GM19240 (cell line): ENCODE measurements around the gene PEMT.
"Not testable (repeated sequence)": the region's sequence is repeated elsewhere in the genome, so short reads cannot be mapped to it uniquely, and the experiment has no call there.

ENCODE experiments used
- DNase-seq: peaks from one replicate; pipeline ENCODE4 v3.0.0; 2011; ENCODE audit warnings: low spot score; ENCODE audit not compliant: insufficient read length

PEMT gene

DNA sequence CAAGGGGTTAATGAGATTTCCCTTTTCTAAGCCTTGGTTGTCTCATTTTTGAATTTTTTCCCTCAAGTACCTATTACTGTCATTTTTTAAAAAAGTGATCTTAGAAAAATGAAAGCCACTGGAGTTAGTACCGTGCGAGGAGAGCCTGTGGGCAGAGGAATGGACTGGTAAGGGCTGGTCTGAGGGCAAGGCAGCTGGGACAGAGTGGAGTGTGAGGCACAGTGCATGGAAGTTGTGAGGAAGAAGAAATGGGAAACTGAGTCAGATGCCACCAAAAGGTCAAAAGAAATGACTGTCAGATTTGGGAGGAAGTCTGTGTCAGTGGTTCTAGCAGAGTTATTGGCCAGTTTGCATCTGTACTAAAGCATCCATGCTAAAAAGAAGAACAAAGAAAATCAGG is 103.5 kb downstream of the PEMT start:
- DNase-seq: no peak

DNA sequence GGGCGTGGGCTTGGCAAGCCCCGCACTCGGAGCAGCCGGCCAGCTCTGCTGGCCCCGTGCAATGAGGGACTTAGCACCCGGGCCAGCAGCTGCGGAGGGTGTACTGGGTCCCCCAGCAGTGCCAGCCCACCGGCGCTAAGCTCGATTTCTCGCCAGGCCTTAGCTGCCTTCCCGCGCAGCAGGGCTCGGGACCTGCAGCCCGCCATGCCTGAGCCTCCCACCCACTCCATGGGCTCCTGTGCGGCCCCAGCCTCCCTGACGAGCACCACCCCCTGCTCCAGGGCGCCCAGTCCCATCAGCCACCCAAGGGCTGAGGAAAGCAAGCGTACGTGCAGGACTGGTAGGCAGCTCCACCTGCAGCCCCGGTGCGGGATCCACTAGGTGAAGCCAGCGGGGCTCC is 105.1 kb downstream of the PEMT start:
- not testable (repeated sequence) for DNase-seq

DNA sequence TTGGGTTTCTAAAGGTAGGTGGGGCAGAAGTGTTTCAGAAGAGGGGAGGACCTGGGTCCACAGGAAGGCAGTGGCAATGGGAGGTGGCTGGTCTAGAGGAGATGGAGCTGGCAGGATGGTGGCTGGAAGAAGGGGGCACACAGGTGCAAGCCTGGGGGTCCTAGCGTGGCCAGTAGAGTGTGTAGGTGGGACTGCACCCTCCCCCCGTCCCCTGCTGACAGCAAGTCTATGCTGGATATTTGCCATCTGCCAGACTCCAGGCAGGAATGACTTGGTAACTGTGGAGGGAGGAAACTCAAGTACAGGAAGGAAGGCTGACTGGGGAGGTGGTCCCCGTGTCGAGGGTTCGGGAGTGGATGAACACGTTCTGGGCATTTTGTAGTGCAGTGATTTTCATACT is 106.1 kb downstream of the PEMT start:
- DNase-seq: no peak

DNA sequence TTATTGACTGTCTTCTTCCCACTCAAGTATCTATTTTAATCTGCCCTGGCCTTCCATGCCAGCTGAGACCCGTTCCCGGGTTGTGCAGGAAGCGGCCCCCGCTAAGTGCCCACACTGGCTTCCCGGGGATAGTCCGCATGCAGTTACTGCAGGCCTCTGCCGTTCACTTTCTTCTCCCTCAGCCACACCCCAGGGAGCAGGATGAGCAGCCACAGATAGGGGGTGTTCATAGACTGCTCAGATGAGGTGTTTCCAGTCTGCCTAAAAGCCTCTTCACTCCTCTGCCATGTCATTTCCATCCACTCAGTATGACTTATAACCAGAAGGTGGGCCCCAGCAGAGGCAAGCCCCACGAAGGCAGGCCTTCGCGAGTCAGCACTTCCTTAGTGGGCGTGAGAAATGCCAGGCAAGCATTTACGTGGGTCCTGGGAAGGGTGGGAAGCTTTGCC is 107.0 kb downstream of the PEMT start:
- no peak for DNase-seq

DNA sequence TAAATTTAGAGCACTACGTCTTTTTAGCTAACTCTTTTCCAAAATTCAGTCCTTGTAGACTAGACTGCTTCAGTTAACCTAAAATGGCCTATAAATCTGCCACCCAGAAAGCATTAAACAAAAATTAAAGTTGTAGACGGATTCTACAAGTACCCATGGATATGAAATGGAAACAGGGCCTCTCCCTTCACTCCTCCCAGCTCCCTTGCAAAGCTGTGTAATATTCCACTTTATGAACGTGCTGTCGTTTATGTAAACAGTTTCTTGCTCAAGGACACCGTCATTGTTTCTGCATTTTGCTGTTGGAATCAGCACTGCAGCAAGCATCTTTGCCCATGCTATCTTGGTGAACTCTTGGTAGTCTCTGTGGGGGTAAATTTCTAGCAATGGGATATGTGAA is 109.6 kb downstream of the PEMT start:
- DNase-seq: no peak

DNA sequence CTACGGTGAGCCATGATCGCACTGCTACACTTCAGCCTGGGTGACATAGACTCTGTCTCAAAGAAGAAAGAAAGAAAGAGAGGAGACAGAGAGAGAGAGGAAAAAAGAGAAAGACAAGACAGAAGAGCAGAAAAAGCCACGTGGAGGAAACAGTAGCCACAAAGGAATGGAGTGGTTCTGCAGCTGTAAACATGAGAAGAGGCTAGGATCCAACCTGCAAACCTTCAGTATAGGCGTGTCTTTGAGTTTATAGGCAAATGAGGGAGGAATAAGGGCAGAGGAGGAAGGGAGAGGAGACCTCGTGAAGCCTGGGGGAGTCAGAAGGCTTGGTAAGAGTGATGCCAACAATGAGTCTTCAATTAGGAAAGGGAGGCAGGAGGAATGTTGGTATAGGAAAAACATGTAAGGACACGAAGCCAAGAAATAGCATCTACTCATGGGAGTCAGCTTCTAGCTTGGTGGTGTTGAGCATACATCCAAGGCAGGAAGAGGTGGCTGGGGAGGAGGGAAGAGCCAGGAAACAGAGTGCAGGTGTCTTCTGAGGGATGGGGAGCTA is 110.8 kb downstream of the PEMT start:
- no peak for DNase-seq

DNA sequence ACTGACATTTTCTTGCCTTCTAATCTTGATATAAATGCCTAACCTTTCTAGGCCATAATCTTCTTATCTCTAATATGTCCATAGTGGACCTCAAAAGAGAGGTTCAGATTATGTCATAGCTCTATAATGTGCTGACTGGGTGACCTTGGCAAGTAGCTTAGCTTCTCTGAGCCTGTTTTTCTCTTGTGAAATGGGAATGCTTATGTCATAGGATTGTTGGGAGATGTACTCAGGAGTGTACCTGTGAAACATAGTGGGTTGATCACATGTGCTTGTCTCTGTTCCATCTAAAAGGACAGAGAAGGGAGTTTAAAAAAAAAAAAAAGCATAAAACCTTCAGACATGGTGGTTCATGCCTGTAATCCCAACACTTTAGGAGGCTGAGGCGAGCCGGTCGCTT is 112.3 kb downstream of the PEMT start:
- DNase-seq: no peak

DNA sequence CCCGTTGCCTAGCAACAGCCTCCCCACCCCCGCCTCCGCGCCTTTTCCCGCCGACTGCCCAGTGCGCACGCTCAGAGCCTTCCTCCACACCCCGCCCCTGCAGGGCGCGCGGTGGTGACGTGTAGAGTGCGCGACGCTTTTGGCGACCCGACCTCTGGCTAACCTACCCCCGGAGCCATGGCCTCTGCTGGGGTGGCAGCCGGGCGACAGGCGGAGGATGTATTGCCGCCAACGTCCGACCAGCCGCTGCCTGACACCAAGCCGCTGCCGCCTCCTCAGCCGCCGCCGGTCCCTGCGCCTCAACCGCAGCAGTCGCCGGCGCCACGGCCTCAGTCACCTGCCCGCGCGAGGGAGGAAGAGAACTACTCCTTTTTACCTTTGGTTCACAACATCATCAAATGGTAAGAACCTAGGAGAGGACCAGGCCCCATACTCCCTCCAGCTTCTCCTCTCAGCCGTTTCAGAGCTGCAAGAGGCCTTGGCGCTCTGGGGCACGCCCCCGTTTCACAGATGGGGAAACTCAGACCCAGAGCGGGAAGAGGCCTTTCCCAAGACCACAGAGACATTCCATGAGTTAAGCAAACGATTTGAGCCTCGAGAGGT is 114.5 kb downstream of the PEMT start, which contains the start of gene MED9:
MED9 (plus strand) TSS at position 136 of the 603 bp plus-strand sequence; CDS start at position 178, 42 bp downstream.
- peak; percentile 97 for DNase-seq

DNA sequence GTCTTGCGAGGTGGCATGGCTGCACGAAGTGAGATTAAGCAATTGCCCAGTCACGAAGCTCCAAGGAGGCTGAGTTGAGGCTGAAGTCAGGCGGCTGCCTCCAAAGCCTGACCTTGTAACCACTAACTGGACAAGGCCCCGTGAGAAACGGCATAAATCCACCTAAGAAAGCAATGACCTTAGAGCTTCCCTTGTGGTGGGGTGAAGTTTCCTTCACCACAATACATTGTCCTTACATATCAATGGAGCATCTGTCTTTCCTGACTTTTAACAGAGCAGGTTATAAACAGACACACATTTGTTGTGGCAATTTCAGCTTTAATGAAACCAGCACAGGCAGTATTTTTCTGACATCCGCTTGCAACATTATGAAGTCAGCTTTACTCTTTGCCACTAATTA is 117.2 kb downstream of the PEMT start:
- DNase-seq: no peak

DNA sequence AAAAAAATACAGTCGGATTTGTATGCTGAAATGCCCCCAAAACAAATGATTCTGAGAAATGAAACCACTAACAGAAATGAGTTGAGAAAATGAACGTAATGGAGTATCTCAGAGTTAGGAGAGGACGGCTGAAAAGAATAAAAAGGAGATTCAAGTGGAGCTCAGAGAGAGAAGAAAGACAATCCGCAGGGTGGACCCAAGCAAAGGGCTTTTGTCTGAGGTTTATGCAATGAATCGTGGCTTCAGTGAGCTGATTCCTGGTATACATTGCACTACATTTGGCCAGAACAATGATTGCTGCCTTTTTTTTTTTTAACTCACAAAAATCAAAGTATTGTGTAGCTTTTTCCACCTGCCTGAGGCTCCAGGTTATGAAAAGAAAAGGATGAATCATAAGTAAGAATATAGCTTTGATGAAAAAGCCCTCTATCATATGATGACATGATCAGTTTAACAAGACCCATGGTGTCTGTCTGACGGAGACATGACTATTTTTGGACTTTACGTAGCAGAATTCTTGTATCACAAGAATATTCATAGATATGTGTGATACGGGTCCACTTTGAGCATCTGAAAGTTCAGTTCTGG is 119.1 kb downstream of the PEMT start:
- DNase-seq: no peak

DNA sequence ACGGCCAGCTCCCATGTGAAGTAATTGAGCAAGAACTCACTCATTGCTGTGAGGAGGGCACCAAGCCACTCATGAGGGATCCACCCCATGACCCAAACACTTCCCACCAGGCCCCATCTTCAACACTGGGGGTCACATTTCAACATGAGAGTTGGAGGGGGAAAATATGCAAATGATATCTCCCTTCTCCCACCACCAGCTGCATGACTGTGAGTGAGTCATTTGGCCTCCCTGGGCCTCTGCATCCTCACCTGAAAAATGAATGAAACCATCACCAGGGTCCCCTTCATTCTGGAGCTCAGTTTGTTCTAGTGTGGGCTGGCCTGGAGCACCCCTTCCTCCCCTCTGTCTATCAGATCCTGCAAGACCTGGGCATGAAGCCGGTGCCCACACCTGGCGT is 121.5 kb downstream of the PEMT start:
- no peak for DNase-seq

DNA sequence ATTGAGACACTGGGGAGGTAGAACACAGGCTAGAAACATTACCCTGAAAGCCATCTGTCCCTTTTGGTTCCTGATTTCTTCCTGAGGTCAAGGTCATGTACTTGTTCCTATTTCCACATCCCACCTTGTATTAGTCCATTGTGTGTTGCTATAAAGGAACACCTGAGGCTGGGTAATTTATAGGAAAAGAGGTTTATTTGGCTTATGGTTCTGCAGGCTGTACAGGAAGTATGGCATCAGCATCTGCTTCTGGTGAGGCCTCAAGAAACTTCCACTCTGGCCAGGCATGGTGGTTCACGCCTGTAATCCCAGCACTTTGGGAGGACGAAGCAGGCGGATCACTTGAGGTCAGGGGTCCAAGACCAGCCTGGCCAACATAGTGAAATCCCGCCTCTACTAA is 122.2 kb downstream of the PEMT start:
- DNase-seq: no peak

DNA sequence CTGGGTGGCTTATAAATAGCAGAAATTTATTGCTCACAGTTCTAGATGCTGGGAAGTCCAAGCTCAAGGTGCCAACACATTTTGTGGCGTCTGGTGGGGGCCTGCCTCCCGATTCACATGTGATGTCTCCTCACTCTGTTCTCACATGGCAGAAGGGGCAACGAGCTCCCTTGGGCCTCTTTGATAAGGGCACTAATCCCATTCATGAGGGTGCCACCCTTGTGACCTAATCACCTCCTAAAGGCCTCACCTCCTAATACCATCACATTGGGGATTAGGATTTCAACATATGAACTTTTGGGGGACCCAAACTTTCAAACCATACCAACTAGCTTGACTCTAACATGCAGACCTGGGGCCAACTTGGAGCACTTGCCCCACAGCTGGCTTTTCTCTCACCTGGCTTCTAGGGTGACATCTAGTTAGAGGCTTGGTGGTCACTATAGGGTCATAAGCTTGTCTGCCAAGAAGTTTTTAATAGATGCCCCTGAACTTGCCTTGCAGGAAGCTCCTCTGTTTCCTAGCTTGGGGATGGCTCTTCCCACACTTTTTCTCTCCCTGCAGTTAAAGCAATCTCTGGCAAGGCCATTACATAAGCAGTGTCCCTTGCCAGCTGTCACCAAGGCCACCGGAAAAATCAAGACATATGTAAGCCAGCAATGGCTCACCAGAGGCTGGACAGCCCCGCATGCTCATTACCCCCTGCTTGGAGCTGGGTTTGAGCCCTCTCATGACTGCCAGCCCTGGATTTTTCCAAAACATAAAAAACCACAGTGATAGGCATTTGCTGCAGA is 123.1 kb downstream of the PEMT start:
- no peak for DNase-seq

DNA sequence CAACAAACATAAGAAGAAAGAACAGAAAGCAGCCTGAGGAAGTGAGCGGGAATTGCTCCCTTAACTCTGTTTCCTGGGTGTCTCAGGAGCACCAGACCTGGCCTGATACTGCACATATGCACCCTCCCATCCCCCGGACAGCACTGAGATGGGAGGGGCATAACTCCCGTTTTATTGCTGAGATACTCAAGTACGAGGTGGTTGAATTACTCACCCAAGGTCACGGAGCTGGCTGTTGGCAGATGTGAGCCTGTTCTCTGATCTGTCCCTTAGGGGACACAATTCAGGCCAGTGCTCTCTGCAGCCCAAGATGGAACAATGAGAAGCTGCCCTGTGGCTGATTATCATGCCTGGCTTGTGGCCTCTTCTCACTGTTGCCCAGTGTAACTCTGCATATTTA is 123.8 kb downstream of the PEMT start:
- no peak for DNase-seq

DNA sequence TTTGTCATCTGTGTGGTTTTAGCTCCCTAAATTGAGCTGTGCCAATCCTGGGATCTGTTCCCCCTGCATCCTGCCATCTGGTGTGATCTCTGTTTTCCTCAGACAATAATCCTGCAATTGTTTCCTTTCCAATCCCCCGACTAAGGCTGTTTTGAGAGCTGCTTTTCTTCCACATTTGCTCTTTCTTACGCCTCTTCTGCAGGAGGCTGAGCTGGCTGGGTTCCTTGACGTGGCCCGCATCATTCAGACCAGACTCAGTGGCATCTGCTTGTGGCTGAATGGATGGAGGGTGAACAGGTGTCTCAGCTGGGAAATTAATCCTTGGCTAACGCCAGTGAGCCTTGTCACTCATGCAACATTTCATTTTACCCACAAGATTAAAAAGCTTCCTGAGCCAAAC is 124.5 kb downstream of the PEMT start:
- DNase-seq: no peak

DNA sequence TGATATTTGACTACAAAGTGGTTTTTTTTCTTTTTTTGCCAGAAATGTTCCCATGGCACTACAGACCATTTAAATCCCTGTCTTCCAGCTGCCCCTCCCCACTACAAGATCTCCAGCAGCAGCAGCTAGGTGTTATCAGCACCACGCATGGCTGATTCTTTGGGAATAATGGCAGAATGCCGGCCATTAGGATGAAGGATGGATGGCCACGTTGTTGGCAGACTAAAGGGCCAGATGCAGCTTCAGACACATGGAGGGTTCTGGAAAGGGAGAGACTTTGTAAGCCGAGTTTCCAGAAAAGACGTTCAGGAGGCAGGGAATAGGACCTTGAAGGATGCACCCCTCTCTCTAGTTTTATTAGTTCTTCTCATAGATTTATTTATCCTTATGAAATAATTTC is 125.0 kb downstream of the PEMT start:
- DNase-seq: no peak

DNA sequence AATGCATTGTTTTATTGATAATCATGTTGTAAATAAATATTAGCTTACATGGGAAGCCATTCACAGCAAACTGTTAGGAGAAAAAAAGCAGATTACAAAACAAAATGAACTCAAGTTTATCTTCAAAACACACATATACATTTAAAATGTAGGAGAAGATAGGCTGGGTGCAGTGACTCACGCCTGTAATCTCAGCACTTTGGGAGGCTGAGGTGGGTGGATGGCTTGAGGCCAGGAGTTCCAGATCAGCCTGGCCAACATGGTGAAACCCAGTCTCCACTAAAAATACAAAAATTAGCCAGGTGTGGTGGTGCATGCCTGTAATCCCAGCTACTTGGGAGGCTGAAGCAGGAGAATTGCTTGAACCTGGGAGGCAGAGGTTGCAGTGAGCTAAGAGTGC is 125.6 kb downstream of the PEMT start:
- not testable (repeated sequence) for DNase-seq

DNA sequence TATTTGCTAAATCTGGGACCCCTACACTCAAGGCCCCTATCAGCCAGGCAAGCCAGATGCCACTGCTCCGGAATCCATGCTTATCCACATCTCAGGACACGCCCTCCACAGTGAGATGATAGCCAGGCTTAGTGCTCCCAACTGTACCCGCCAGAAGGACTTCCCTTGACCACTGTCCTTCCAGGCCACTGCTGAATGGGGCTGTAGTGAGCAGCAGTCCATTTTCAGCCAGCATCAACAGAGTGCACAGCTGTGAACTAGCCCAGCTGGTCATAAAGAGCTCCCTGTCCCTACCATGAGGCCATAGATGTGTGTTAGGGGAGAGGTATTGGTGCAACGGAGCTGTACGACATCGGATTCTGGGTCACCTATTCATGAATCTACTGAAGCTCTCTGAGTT is 127.7 kb downstream of the PEMT start:
- DNase-seq: no peak

DNA sequence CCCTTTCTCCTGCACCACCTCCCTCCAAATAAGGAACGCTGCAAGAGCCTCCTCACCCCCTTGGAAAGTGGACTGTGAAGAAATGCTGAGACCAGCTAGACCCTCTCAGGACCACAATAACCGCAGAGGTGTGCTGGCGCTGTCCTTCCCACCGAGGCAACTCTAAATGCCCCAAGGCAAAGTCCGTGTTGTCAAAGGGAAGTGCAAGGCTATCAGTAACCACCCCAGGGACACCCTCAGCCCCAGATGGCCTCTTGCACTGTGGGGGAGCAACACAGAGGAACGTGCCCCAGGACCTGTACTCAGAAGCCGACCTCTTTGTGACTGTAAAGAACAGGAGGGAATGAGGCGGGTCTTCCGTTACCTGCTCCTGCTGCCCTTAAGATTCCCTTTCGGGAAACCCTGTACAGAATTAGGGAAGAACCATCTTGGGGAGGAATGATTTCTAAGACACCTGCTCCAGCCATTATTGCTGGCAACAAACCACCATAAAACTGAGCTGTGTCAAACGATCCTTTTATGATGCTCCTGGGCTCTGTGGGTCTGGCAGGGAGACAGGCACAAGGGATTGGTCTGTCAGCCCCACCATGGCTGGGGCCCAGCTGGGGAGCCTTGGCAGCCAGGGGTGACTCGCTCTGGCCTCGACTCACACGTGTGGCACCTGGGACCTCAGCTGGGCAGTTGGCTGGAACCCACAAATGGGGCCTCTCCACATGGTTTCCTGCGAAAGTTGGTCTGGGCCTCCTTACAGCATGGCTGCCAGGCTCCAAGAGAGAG is 129.3 kb downstream of the PEMT start:
- DNase-seq: no peak

DNA sequence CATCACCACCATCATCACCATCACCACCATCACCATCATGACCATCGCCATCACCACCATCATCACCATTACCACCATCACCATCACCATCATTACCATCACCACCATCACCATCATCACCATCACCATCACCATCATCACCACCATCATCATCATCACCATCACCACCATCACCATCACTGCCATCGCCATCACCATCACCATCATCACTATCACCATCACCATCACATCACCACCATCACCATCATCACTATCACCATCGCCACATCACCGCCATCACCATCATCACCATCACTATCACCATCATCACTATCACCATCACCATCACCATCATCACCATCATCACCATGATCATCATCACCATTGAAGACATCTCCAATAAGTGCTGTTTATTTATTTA is 131.5 kb downstream of the PEMT start:
- no peak for DNase-seq

DNA sequence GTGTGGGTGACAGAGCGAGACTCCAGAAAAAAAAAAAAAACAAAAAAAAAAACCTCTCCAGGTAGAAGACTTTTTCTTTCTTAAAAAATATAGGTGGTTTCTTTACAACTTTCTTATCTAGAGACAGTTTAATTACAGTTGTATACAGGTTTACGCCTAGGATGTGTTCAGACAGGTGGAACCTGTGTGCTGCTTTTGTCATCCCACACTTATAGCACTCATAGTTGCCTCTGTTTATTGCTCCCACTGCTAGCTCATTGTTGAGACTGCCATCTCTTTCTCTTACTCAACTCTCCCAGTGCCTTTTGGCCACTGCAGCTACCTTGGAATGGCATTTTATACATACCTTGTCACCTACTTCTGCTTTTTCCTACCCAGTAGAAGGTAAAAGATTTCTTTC is 133.8 kb downstream of the PEMT start:
- no peak for DNase-seq

DNA sequence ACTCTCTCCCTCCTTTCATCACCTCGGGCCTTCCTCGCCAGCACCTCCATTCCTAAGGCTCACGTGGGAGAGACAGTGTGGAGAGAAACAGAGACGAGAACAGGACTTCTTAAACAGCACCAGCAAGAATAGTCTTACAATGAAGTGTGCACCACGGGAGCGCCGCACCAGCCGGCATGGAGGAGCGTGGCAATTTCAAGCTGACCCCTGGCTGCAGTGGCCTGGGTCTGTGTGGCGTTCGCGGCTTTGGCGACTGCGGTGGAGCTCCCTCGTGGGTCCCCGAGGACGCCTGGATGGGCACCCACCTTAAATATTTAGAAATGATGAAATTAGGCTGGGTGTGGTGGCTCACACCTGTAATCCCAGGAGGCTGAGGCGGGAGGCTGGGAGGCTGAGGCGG is 135.3 kb downstream of the PEMT start:
- no peak for DNase-seq
